Mesodermal cell (in vitro differentiated cells): ENCODE measurements around the gene ANKH.

Experiments used
- H3K27ac ChIP-seq: 2 replicates; pipeline ENCODE4 v1.7.0; 2013; ENCODE audit warnings: mild to moderate bottlenecking, low read depth, low read length, moderate library complexity; ENCODE audit not compliant: severe bottlenecking
- H3K36me3 ChIP-seq: 2 replicates; pipeline ENCODE4 v1.7.1; 2013; ENCODE audit warnings: mild to moderate bottlenecking, low read length, moderate library complexity; ENCODE audit not compliant: control insufficient read depth, insufficient read depth
- H3K4me1 ChIP-seq: one replicate; pipeline ENCODE4 v1.7.1; 2013; ENCODE audit warnings: mild to moderate bottlenecking, low read length; ENCODE audit not compliant: insufficient read depth, control insufficient read depth, poor library complexity, severe bottlenecking
- H3K4me3 ChIP-seq: 2 replicates; pipeline ENCODE4 v1.7.0; 2013; ENCODE audit warnings: low read length, control low read depth, mild to moderate bottlenecking; ENCODE audit not compliant: insufficient read depth, poor library complexity, severe bottlenecking; ENCODE audit errors: extremely low read depth
- H3K9me3 ChIP-seq: 2 replicates; pipeline ENCODE4 v1.7.1; 2013; ENCODE audit warnings: mild to moderate bottlenecking, low read length, moderate library complexity; ENCODE audit not compliant: control insufficient read depth
- WGBS, 2 experiments: methylation state at CpG; one replicate each; pipeline ENCODE4 v1.1.5; 2013; ENCODE audit warnings: missing lambda C conversion rate in 2 of 2; ENCODE audit not compliant: insufficient coverage in 2 of 2; 5-methylcytosine and 5-hydroxymethylcytosine counted together

ANKH gene

GRCh38 chr5:14685757-14686156 lies 185.8 kb downstream of the ANKH start:
- peaks cover 72% of the 10 kb centered on the region for H3K36me3 ChIP-seq
- peaks cover 9% of the 10 kb centered on the region for H3K9me3 ChIP-seq
- no peaks in the 10 kb centered on the region for H3K4me1 ChIP-seq
- H3K4me3 ChIP-seq = no peak overlapping the region
- H3K27ac ChIP-seq = no peak overlapping the region
- 47 to 83% methylated on average over 2 to 4 of the region's 6 CpGs for WGBS, 2 experiments

- H3K36me3 ChIP-seq = peaks cover 70% of the 10 kb centered on the region
Measured at GRCh38 chr5:14684757-14685156, 186.8 kb downstream of the ANKH start.

GRCh38 chr5:14683906-14684455 lies 187.6 kb downstream of the ANKH start:
- 71 to 95% methylated on average over 2 to 4 of the region's 4 CpGs for WGBS, 2 experiments
- Histone ChIP-seq H3K27ac (no peak overlapping the region), H3K4me1 (no peaks in the 10 kb centered on the region), H3K36me3 (peaks cover 70% of the 10 kb centered on the region), H3K9me3 (no peaks in the 10 kb centered on the region), H3K4me3 (no peak overlapping the region)

More at GRCh38 chr5:14684757-14685156, 186.8 kb downstream of the ANKH start:
- WGBS, 2 experiments = 86 to 93% methylated on average over 5 of the region's 5 CpGs
- Histone ChIP-seq H3K4me3 (no peak overlapping the region), H3K4me1 (no peaks in the 10 kb centered on the region), H3K27ac (no peak overlapping the region), H3K9me3 (peaks cover under 1% of the 10 kb centered on the region)

DNA sequence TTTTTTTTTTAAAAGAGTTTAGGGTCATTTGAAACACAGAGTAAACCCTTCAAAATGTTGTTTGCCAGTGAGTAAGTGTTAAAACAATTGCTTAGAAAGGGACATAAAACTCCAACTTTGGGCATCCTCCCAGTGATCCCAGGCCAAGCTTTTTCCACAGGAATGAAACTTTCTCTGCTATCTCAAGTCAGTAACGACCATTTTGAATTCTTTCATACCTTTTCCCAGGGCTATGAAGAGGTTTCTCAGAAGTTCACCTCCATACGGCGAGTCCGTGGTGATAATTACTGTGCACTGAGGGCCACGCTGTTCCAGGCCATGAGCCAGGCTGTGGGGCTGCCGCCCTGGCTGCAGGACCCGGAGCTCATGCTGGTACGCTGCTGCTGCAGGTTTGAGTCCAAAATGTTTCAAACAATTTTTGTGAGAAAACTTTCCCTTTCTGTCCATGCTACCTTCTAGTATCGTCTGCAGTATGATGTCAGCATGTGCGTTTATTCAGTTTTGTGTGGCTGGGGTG lies 190.3 kb downstream of the ANKH start:
- Histone ChIP-seq H3K4me3 (no peak overlapping the region), H3K4me1 (no peaks in the 10 kb centered on the region), H3K36me3 (peaks cover 55% of the 10 kb centered on the region), H3K27ac (no peak overlapping the region), H3K9me3 (no peaks in the 10 kb centered on the region)
- WGBS, 2 experiments = 98 to 99% methylated on average over 5 to 8 of the region's 10 CpGs

DNA sequence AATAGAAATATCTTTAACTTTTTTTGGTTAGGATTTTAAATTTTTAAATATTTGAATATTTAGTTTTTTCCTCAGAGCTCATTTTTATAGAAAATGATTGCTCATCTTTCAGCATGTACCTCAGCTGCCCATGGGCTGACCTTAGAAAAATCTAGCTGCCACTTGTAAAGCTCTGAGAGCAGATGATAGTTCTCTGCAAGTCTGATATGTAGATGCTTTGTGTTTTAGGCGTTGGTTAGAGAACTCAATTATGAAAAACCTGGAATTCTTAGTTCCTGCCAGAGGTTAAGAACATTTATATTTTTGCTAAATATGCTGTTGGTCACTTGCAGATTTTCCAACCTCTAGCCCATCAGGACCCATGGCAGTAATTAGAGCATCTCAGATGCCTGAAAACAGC lies 192.0 kb downstream of the ANKH start:
- WGBS, 2 experiments = 83 to 100% methylated on average over 1 of the region's 1 CpG
- H3K9me3 ChIP-seq = no peaks in the 10 kb centered on the region
- no peaks in the 10 kb centered on the region for H3K4me1 ChIP-seq
- H3K4me3 ChIP-seq = no peak overlapping the region
- H3K27ac ChIP-seq = no peak overlapping the region
- peaks cover 62% of the 10 kb centered on the region for H3K36me3 ChIP-seq

- Histone ChIP-seq H3K27ac (no peak overlapping the region), H3K4me1 (no peaks in the 10 kb centered on the region), H3K4me3 (no peak overlapping the region), H3K36me3 (peaks cover 62% of the 10 kb centered on the region), H3K9me3 (no peaks in the 10 kb centered on the region)
- 83 to 100% methylated on average over 2 to 3 of the region's 5 CpGs for WGBS, 2 experiments
Measured at GRCh38 chr5:14678773-14679334, 192.7 kb downstream of the ANKH start.

GRCh38 chr5:14676320-14676719 lies 195.3 kb downstream of the ANKH start:
- no peak overlapping the region for H3K4me3 ChIP-seq
- H3K27ac ChIP-seq = no peak overlapping the region
- WGBS, 2 experiments = 92 to 93% methylated on average over 1 of the region's 3 CpGs
- H3K4me1 ChIP-seq = no peaks in the 10 kb centered on the region
- peaks cover 40% of the 10 kb centered on the region for H3K36me3 ChIP-seq
- no peaks in the 10 kb centered on the region for H3K9me3 ChIP-seq

- H3K4me3 ChIP-seq = no peak overlapping the region
- no peak overlapping the region for H3K27ac ChIP-seq
- 85 to 96% methylated on average over 2 to 3 of the region's 6 CpGs for WGBS, 2 experiments
- H3K4me1 ChIP-seq = no peaks in the 10 kb centered on the region
- H3K9me3 ChIP-seq = no peaks in the 10 kb centered on the region
- H3K36me3 ChIP-seq = peaks cover 35% of the 10 kb centered on the region
Measured at GRCh38 chr5:14675865-14676300, 195.7 kb downstream of the ANKH start.

DNA sequence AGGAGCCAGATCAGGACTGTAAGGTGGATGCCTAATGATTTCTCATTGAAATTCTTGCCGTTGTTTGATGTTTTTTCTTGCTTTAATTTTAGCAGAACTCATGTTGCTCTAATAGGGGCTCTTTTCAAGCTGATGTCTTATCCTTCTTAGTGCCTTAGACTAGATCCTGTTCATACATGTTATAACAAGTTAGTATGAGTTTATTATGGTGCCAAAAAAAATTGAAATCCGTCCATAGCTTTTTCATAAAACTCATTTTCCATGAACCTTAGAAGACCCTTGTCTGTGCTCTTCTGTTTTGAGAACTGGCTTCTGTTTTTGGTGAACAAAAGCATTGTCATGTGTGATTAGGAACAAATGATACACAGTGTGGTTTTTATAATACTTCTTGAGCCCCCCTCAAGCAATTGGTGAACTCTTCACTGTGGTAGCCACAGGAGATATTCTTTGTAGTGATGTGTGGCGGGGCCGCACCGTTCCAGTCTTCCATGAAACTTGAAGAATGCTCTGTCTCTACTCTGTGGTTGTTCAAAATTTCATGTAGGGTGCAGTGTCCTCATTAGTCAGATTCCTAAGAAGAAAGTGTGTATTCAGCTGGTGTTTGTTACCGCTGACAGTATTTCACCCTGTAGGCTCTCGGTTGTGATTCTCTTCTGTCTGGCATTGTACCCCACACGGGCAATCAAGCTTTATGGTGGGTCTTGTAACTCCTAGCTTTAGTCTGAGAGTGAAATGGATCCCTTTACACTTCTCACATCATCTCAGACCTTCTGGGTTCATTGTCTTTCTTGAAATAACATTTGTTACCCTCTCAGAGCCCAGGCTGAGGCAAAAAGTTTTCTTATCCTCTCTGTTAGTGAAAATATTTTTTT lies 196.4 kb downstream of the ANKH start:
- no peaks in the 10 kb centered on the region for H3K9me3 ChIP-seq
- peaks cover 29% of the 10 kb centered on the region for H3K36me3 ChIP-seq
- H3K27ac ChIP-seq = no peak overlapping the region
- no peaks in the 10 kb centered on the region for H3K4me1 ChIP-seq
- H3K4me3 ChIP-seq = no peak overlapping the region
- 88 to 90% methylated on average over 5 to 7 of the region's 8 CpGs for WGBS, 2 experiments

GRCh38 chr5:14673443-14673842 lies 198.1 kb downstream of the ANKH start:
- Histone ChIP-seq H3K36me3 (peaks cover 15% of the 10 kb centered on the region), H3K9me3 (no peaks in the 10 kb centered on the region), H3K27ac (no peak overlapping the region), H3K4me3 (no peak overlapping the region), H3K4me1 (no peaks in the 10 kb centered on the region)
- 73 to 96% methylated on average over 2 of the region's 3 CpGs for WGBS, 2 experiments
